ENCODE measurements around the gene FAM78B.

The FAM78B gene

DNA sequence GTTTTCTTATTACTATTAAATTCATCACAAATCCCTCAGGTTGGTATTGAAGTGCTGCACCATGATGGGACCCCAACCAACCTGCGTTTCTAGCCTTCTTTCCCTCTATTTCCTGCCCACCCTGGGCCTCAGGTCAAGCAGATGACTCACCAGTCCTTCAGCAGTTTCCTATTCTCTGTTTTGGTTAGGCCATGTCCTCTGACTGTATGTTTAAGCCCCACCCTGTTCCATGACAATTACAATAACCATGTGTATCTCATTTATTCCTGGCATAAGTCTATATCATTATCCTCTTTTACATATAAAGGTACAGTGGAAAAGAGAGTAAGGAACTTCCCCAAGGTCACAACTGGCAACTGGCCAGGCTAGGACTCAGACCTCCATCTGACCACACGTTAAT, 5.3 kb upstream of the FAM78B start:
- TF ChIP-seq, protein P1, sequence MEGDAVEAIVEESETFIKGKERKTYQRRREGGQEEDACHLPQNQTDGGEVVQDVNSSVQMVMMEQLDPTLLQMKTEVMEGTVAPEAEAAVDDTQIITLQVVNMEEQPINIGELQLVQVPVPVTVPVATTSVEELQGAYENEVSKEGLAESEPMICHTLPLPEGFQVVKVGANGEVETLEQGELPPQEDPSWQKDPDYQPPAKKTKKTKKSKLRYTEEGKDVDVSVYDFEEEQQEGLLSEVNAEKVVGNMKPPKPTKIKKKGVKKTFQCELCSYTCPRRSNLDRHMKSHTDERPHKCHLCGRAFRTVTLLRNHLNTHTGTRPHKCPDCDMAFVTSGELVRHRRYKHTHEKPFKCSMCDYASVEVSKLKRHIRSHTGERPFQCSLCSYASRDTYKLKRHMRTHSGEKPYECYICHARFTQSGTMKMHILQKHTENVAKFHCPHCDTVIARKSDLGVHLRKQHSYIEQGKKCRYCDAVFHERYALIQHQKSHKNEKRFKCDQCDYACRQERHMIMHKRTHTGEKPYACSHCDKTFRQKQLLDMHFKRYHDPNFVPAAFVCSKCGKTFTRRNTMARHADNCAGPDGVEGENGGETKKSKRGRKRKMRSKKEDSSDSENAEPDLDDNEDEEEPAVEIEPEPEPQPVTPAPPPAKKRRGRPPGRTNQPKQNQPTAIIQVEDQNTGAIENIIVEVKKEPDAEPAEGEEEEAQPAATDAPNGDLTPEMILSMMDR (conservative IDR thresholded peaks at IDR 0.05): no peak
- no peak overlapping the region for H3K27ac ChIP-seq

- no peak overlapping the region for H3K27ac ChIP-seq
- TF ChIP-seq, protein P1 (conservative IDR thresholded peaks at IDR 0.05): no peak
These were observed 3.9 kb upstream of the FAM78B start for GRCh38 chr1:166170726-166171125.

DNA sequence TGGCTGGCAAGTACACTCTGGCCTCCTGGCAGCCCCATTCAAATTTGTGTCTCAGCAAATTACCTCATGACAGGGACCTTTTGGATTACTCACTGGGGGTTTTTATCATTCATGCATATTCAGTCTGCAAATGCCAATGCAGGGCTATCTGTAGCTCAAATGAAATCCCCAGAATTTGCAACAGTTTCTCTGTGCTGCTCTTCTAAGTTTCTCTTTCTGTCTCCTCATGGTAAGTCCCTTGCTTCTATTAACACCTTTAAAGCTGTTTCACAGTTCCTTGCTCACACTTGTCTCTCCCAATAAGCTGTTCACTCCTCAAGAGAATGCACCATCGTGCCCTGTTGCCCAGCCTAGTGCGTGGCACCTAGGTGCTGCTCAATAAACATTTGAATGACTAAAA, 3.3 kb upstream of the FAM78B start:
- no peak overlapping the region for H3K27ac ChIP-seq
- TF ChIP-seq, protein P1 (conservative IDR thresholded peaks at IDR 0.05): no peak

DNA sequence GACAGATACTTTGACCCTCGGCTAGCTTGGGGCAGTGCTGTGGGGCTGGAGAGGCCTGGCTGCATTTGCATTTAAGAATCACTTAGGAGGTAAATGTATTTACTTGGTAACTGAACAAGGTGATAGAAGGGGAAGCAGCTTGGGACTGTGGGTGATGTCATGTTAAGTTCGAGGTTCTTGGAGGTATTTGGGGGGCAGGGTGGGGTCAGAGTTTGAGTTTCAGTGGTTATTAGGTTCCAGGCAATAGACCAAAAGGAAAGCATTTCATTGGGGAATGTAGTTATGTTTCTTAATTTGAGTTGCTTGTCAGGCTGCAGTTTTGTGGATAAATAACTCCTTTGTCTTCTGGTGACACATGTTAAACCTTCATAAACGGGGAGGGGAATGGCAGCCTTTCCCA, 2.4 kb upstream of the FAM78B start:
- TF ChIP-seq, protein P1 (conservative IDR thresholded peaks at IDR 0.05): no peak
- H3K27ac ChIP-seq: no peak overlapping the region

DNA sequence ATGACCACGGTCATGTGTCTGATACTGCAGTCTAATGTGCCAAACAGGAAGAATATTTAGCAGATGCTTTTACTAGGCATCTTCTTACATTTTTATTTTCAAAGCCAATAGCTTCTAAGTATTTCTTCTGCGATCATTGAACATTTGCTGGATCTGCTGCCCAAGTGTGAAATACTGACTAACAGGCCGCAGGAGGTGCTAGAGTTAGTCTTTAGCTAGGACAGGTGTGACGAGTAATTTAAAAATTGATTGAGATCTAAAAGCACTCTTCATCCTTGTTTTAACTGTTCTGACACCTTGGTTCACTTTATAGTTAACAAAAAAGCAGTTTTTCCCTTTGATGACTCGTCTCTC, 748 bp upstream of the FAM78B start:
- TF ChIP-seq, protein P1 (conservative IDR thresholded peaks at IDR 0.05): 0 out of 2 replicates have a peak, but pooled peaks have one; percentile 16

GRCh38 chr1:166166329-166166697, 488 bp downstream of the FAM78B start:
- TF ChIP-seq, protein P1 (conservative IDR thresholded peaks at IDR 0.05): no peak
- H3K27ac ChIP-seq: no peak overlapping the region

More for the DNA sequence above, 748 bp upstream of the FAM78B start:
- no peak overlapping the region; the same call in 1 of the 2 replicates for H3K27ac ChIP-seq

GRCh38 chr1:166165661-166166328, 1.0 kb downstream of the FAM78B start:
- TF ChIP-seq, protein P1 (conservative IDR thresholded peaks at IDR 0.05): no peak

More at GRCh38 chr1:166165661-166166328, 1.0 kb downstream of the FAM78B start:
- no peak overlapping the region for H3K27ac ChIP-seq

Data from VCaP (cell line).